SK-N-SH (cell line): ENCODE results near the gene OPA3. TPM values are rescaled to one million over a fixed set of nuclear protein-coding genes. Genes with fewer than 3 reads are reported as not detected.

Source experiments
- CTCF ChIA-PET: fragments of 300-600, 350-600 bp; formaldehyde crosslinking; extraction: SDS; loops from one replicate; lab custom pipeline; 2021; lab: Yijun Ruan, JAX
- POLR2A ChIA-PET: fragments of 350-600 bp; sonication (Branson Sonifier 250); formaldehyde crosslinking; extraction: SDS; loops from one replicate; lab custom pipeline; 2020; ENCODE audit warnings: antibody characterized with exemption, inconsistent platforms; lab: Yijun Ruan, JAX
- DNase-seq: peaks from one replicate; pipeline ENCODE4 v3.0.0; 2012
- H2AFZ ChIP-seq: fragments of 200-600 bp; sonication (generic); 2 replicates; pipeline ENCODE4 v1.8.1; 2016; ENCODE audit warnings: antibody characterized with exemption, mild to moderate bottlenecking, low read depth
- H3F3A ChIP-seq: fragments of 200-600 bp; sonication (generic); replicated peaks from 2 replicates; pipeline ENCODE3; 2016; ENCODE audit warnings: antibody characterized with exemption, mild to moderate bottlenecking; ENCODE audit not compliant: insufficient read depth
- H3K27ac ChIP-seq, 2 experiments: fragments of 200-500 bp in 1 of 2; fragments of 200-600 bp in 1 of 2; sonication (Bioruptor generic) in 1 of 2; sonication (generic), shearing (Covaris generic) in 1 of 2; 2 replicates each; pipeline versions ENCODE4 v1.5.1 to v1.6.1; 2014 to 2016; ENCODE audit warnings: low read depth in 2 of 2, inconsistent platforms in 1 of 2, low read length in 1 of 2, mild to moderate bottlenecking in 1 of 2, mixed read lengths in 1 of 2
- H3K27me3 ChIP-seq: fragments of 200-600 bp; sonication (generic), shearing (Covaris generic); 2 replicates; pipeline ENCODE4 v1.6.1; 2016; ENCODE audit warnings: mixed run types; ENCODE audit not compliant: insufficient read depth
- H3K36me3 ChIP-seq, 2 experiments: fragments of 200-500 bp in 1 of 2; fragments of 200-600 bp in 1 of 2; sonication (Bioruptor generic) in 1 of 2; sonication (generic) in 1 of 2; replicated peaks in 1 of 2; 2 replicates each; pipeline versions ENCODE3 to v1.5.1; 2014 to 2016; ENCODE audit warnings: low read length in 1 of 2, mild to moderate bottlenecking in 1 of 2; ENCODE audit not compliant: insufficient read depth in 2 of 2, control insufficient read depth in 1 of 2
- H3K4me1 ChIP-seq, 2 experiments: fragments of 200-500 bp in 1 of 2; fragments of 200-600 bp in 1 of 2; sonication (Bioruptor generic) in 1 of 2; sonication (generic), shearing (Covaris generic) in 1 of 2; 2 replicates each; pipeline versions ENCODE4 v1.5.1 to v1.6.1; 2014 to 2016; ENCODE audit warnings: low read depth in 1 of 2, low read length in 1 of 2, mixed run types in 1 of 2; ENCODE audit not compliant: insufficient read depth in 2 of 2, control insufficient read depth in 1 of 2
- H3K4me2 ChIP-seq: fragments of 200-600 bp; sonication (generic), shearing (Covaris generic); 2 replicates; pipeline ENCODE4 v1.6.1; 2017; ENCODE audit warnings: mixed run types
- H3K4me3 ChIP-seq, 2 experiments: fragments of 200-500 bp in 1 of 2; fragments of 200-600 bp in 1 of 2; sonication (Bioruptor generic) in 1 of 2; sonication (generic), shearing (Covaris generic) in 1 of 2; 2 replicates each; pipeline versions ENCODE4 v1.5.1 to v1.8.1; 2014 to 2016; ENCODE audit warnings: low read depth in 2 of 2, inconsistent platforms in 1 of 2, low read length in 1 of 2, mild to moderate bottlenecking in 1 of 2, mixed read lengths in 1 of 2, moderate library complexity in 1 of 2
- H3K79me2 ChIP-seq: fragments of 200-600 bp; sonication (generic); 2 replicates; pipeline ENCODE4 v1.8.1; 2017; ENCODE audit warnings: mild to moderate bottlenecking; ENCODE audit not compliant: insufficient read depth
- H3K9ac ChIP-seq: fragments of 200-600 bp; sonication (generic); 2 replicates; pipeline ENCODE4 v1.6.1; 2017; ENCODE audit warnings: mixed run types
- H3K9me2 ChIP-seq: fragments of 200-600 bp; sonication (generic); 2 replicates; pipeline ENCODE4 v1.6.1; 2017; ENCODE audit warnings: mixed run types
- H3K9me3 ChIP-seq: fragments of 200-600 bp; sonication (generic); 2 replicates; pipeline ENCODE4 v1.6.1; 2017; ENCODE audit warnings: mixed run types, mild to moderate bottlenecking, moderate library complexity
- H4K20me1 ChIP-seq: fragments of 200-600 bp; sonication (generic); 2 replicates; pipeline ENCODE4 v1.6.1; 2017; ENCODE audit warnings: mild to moderate bottlenecking, mixed run types; ENCODE audit not compliant: insufficient read depth
- CHD2 ChIP-seq: fragments of 150-350 bp; IDR thresholded peaks from 2 replicates; pipeline ENCODE4 v1.6.1; 2018; ENCODE audit warnings: low read length; ENCODE audit not compliant: partially characterized antibody
- ELF1 ChIP-seq: IDR thresholded peaks from 2 replicates; pipeline ENCODE4 v1.4.0; 2012
- EP300 ChIP-seq, 2 experiments: IDR thresholded peaks; 2 replicates each; pipeline versions ENCODE4 v1.4.0 to v1.6.1; 2012; ENCODE audit warnings: borderline replicate concordance in 1 of 2, low read depth in 1 of 2, low read length in 1 of 2
- FOSL2 ChIP-seq: IDR thresholded peaks from 2 replicates; pipeline ENCODE4 v1.4.0; 2012; ENCODE audit warnings: low read depth, mild to moderate bottlenecking, moderate library complexity, borderline replicate concordance
- FOXM1 ChIP-seq: IDR thresholded peaks from 2 replicates; pipeline ENCODE4 v1.4.0; 2012; ENCODE audit warnings: low read depth, mild to moderate bottlenecking
- GABPA ChIP-seq: IDR thresholded peaks from 2 replicates; pipeline ENCODE4 v1.4.0; 2012; ENCODE audit warnings: low read depth, mild to moderate bottlenecking
- MAX ChIP-seq: IDR thresholded peaks from 2 replicates; pipeline ENCODE4 v1.4.0; 2012; ENCODE audit warnings: low read depth
- MEF2A ChIP-seq: IDR thresholded peaks from 2 replicates; pipeline ENCODE4 v1.4.0; 2012; ENCODE audit warnings: low read depth, borderline replicate concordance
- NFIC ChIP-seq: IDR thresholded peaks from 2 replicates; pipeline ENCODE4 v1.4.0; 2012; ENCODE audit warnings: borderline replicate concordance
- POLR2AphosphoS5 ChIP-seq: IDR thresholded peaks from 2 replicates; pipeline ENCODE4 v1.6.1; 2012; ENCODE audit warnings: low read depth, low read length
- RAD21 ChIP-seq: IDR thresholded peaks from 2 replicates; pipeline ENCODE4 v1.6.1; 2012; ENCODE audit warnings: mild to moderate bottlenecking, low read length
- RCOR1 ChIP-seq: fragments of 150-350 bp; IDR thresholded peaks from 2 replicates; pipeline ENCODE4 v1.6.1; 2017; ENCODE audit warnings: antibody characterized with exemption, low read length
- RXRA ChIP-seq: IDR thresholded peaks from 2 replicates; pipeline ENCODE4 v1.4.0; 2012; ENCODE audit warnings: low read depth, mild to moderate bottlenecking, borderline replicate concordance
- SIN3A ChIP-seq: IDR thresholded peaks from 2 replicates; pipeline ENCODE4 v1.6.1; 2012; ENCODE audit warnings: low read depth, mild to moderate bottlenecking, low read length, moderate library complexity, borderline replicate concordance
- SMC3 ChIP-seq: IDR thresholded peaks from 2 replicates; pipeline ENCODE4 v1.6.1; 2012; ENCODE audit warnings: low read depth, low read length, improper control_type of control experiment
- TEAD4 ChIP-seq: IDR thresholded peaks from 2 replicates; pipeline ENCODE4 v1.4.0; 2012; ENCODE audit warnings: mild to moderate bottlenecking, borderline replicate concordance; ENCODE audit not compliant: insufficient read depth
- WGBS: methylation state at CpG from one replicate; pipeline ENCODE4 v1.1.6; 2017; ENCODE audit warnings: low lambda C conversion rate; 5-methylcytosine and 5-hydroxymethylcytosine counted together
- polyA plus RNA-seq, 3 experiments: library from polyadenylated mRNA; depleted of rRNA; stranded (reverse); fragments of >200 nt; gene quantifications; 2 replicates each; pipeline ENCODE4 v1.2.3, GENCODE V29; 2012
- TF ChIP-seq, protein P1 (sequence below): fragments of 150-350 bp; IDR thresholded peaks from 2 replicates; pipeline ENCODE4 v1.6.1; 2017; ENCODE audit warnings: antibody characterized with exemption, low read length, low read depth, borderline replicate concordance
- TF ChIP-seq, protein P2 (sequence below): IDR thresholded peaks from 2 replicates; pipeline ENCODE4; 2012
- TF ChIP-seq, protein P3 (sequence below): fragments of 200-600 bp; sonication (generic); IDR thresholded peaks from 2 replicates; pipeline ENCODE4 v1.6.1; 2017; ENCODE audit warnings: antibody characterized with exemption, mild to moderate bottlenecking, moderate library complexity

The OPA3 gene
- polyA plus RNA-seq, 1 of the 3 experiments (the other 2 are of a cell fraction), result 10.0 TPM

- Histone ChIP-seq H3K27ac (peak overlapping the region; percentile 27 to 54; a peak in 1 of 4 replicates), H2AFZ (peak overlapping the region; percentile 88)
- POLR2A ChIA-PET, result interaction anchor here (0.7 to 2.4 kb wide), 6 partner anchors 10 to 46 kb away, joined by 3 to 14 read pairs (median 4); no protein-coding TSS in a partner anchor
Measured at GRCh38 chr19:45485305-45486077, 99.1 kb downstream of the OPA3 start.

GRCh38 chr19:45484273-45484945, 100.2 kb downstream of the OPA3 start:
- no peak overlapping the region for H3K4me3 ChIP-seq
- H3F3A ChIP-seq, result peaks cover 8% of the 10 kb centered on the region
- H3K4me1 ChIP-seq, result no peaks in the 10 kb centered on the region; a peak in 1 of 4 replicates
- H3K79me2 ChIP-seq, result no peaks in the 10 kb centered on the region
- ChIA-PET CTCF (interaction anchor here (0.7 to 27.6 kb wide), 30 partner anchors 8 to 457 kb away, joined by 3 to 870 read pairs (median 6); partner anchors contain the start of genes ERCC1, FOSB, PPM1N and PPP1R13L), POLR2A (interaction anchor here (0.7 to 2.4 kb wide), 4 partner anchors 11 to 39 kb away, joined by 3 to 14 read pairs (median 4); no protein-coding TSS in a partner anchor)
- no peak overlapping the region for H3K9ac ChIP-seq
- H2AFZ ChIP-seq, result no peak overlapping the region
- no peak overlapping the region for H3K27ac ChIP-seq
- H3K4me2 ChIP-seq, result no peak overlapping the region
- H4K20me1 ChIP-seq, result no peaks in the 10 kb centered on the region
- no peaks in the 10 kb centered on the region for H3K27me3 ChIP-seq
- WGBS, result 82% methylated on average over 13 of the region's 13 CpGs
- H3K36me3 ChIP-seq, result no peaks in the 10 kb centered on the region
- no peaks in the 10 kb centered on the region for H3K9me3 ChIP-seq
- no peak for DNase-seq
- H3K9me2 ChIP-seq, result no peaks in the 10 kb centered on the region
- TF ChIP-seq, protein P1, sequence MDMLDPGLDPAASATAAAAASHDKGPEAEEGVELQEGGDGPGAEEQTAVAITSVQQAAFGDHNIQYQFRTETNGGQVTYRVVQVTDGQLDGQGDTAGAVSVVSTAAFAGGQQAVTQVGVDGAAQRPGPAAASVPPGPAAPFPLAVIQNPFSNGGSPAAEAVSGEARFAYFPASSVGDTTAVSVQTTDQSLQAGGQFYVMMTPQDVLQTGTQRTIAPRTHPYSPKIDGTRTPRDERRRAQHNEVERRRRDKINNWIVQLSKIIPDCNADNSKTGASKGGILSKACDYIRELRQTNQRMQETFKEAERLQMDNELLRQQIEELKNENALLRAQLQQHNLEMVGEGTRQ, result no peak
- TF ChIP-seq FOSL2 (no peak), POLR2AphosphoS5 (no peak), TEAD4 (no peak), RAD21 (no peak), CHD2 (no peak), FOXM1 (no peak), MEF2A (no peak), RXRA (no peak), SIN3A (no peak)
- TF ChIP-seq, protein P2, sequence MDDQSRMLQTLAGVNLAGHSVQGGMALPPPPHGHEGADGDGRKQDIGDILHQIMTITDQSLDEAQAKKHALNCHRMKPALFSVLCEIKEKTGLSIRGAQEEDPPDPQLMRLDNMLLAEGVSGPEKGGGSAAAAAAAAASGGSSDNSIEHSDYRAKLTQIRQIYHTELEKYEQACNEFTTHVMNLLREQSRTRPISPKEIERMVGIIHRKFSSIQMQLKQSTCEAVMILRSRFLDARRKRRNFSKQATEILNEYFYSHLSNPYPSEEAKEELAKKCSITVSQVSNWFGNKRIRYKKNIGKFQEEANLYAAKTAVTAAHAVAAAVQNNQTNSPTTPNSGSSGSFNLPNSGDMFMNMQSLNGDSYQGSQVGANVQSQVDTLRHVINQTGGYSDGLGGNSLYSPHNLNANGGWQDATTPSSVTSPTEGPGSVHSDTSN, result no peak

More at GRCh38 chr19:45485305-45486077, 99.1 kb downstream of the OPA3 start:
- Histone ChIP-seq H3K9ac (peak overlapping the region; percentile 51; the same call in 1 of the 2 replicates), H4K20me1 (no peaks in the 10 kb centered on the region), H3K27me3 (no peaks in the 10 kb centered on the region), H3K4me1 (no peaks in the 10 kb centered on the region; a peak in 1 of 4 replicates), H3K9me2 (no peaks in the 10 kb centered on the region), H3F3A (peaks cover 4% of the 10 kb centered on the region), H3K9me3 (no peaks in the 10 kb centered on the region)
- CTCF ChIA-PET, result interaction anchor here (0.6 to 27.6 kb wide), 50 partner anchors 9 to 458 kb away, joined by 3 to 870 read pairs (median 4); partner anchors contain the start of genes BLOC1S3, EML2, ERCC1 and FOSB
- TF ChIP-seq RAD21 (peak; percentile 62), POLR2AphosphoS5 (no peak), CHD2 (peak; percentile 88), EP300 (IDR thresholded peaks at IDR 0.05; ENCODE audit: borderline replicate concordance in 1 of 2, low read depth in 1 of 2, low read length in 1 of 2) (no peak), NFIC (no peak), SMC3 (peak; percentile 71), ELF1 (peak; percentile 74), GABPA (peak; percentile 78), MAX (no peak), RXRA (no peak), RCOR1 (peak; percentile 23; the same call in 1 of the 2 replicates)
- TF ChIP-seq, protein P3, sequence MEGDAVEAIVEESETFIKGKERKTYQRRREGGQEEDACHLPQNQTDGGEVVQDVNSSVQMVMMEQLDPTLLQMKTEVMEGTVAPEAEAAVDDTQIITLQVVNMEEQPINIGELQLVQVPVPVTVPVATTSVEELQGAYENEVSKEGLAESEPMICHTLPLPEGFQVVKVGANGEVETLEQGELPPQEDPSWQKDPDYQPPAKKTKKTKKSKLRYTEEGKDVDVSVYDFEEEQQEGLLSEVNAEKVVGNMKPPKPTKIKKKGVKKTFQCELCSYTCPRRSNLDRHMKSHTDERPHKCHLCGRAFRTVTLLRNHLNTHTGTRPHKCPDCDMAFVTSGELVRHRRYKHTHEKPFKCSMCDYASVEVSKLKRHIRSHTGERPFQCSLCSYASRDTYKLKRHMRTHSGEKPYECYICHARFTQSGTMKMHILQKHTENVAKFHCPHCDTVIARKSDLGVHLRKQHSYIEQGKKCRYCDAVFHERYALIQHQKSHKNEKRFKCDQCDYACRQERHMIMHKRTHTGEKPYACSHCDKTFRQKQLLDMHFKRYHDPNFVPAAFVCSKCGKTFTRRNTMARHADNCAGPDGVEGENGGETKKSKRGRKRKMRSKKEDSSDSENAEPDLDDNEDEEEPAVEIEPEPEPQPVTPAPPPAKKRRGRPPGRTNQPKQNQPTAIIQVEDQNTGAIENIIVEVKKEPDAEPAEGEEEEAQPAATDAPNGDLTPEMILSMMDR, result peak; percentile 67
- TF ChIP-seq, all 33 proteins: peak for 7
- WGBS, result 2% methylated on average over 33 of the region's 35 CpGs
- peak overlapping the region; percentile 49 to 64 for H3K4me3 ChIP-seq
- DNase-seq, result peak; percentile 88
- H3K4me2 ChIP-seq, result peak overlapping the region; percentile 70
- H3K79me2 ChIP-seq, result no peaks in the 10 kb centered on the region
- H3K36me3 ChIP-seq, result no peaks in the 10 kb centered on the region
